ENCODE data around the gene ETHE1.
A peak's percentile ranks its signal among the peaks of the same experiment; 100 is the strongest.
"Not testable (repeated sequence)": the region's sequence is repeated elsewhere in the genome, so short reads cannot be mapped to it uniquely, and the experiment has no call there.

Gene ETHE1

DNA sequence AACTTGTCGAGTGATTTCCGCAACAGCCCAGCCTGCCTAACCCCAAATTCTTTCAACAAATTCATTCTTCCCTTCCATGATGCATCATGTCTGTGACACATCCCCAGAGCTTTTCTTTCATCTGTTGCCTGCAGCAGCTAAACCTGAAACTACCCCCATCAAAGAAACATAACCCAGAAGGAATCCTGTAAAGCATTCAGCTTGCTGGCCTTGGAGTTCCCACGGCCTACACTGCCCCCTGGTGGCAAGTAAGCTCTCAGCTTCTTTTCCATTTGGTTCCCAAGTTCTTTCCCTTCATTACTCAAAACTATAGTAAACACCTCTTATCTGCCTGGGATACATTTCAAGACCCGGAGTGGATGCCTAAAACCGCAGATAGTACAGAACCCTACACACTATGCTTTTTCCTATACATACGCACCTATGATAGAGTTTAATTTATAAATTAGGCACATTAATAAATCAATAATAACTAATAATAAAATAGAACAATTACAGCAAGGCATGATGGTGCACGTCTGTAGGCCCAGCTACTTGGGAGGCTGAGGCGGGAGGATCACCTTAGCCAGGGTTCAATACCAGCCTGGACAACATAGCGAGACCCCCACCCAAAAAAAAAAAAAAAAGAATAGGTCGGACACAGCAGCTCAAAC, 7.4 kb downstream of the ETHE1 start:
- peak; percentile 77 for DNase-seq (ENCODE audit: low spot score)
- TF ChIP-seq, protein P1, sequence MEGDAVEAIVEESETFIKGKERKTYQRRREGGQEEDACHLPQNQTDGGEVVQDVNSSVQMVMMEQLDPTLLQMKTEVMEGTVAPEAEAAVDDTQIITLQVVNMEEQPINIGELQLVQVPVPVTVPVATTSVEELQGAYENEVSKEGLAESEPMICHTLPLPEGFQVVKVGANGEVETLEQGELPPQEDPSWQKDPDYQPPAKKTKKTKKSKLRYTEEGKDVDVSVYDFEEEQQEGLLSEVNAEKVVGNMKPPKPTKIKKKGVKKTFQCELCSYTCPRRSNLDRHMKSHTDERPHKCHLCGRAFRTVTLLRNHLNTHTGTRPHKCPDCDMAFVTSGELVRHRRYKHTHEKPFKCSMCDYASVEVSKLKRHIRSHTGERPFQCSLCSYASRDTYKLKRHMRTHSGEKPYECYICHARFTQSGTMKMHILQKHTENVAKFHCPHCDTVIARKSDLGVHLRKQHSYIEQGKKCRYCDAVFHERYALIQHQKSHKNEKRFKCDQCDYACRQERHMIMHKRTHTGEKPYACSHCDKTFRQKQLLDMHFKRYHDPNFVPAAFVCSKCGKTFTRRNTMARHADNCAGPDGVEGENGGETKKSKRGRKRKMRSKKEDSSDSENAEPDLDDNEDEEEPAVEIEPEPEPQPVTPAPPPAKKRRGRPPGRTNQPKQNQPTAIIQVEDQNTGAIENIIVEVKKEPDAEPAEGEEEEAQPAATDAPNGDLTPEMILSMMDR (IDR thresholded peaks at IDR 0.05; ENCODE audit: extremely low read depth, missing control alignments), result peak; percentile 62

DNA sequence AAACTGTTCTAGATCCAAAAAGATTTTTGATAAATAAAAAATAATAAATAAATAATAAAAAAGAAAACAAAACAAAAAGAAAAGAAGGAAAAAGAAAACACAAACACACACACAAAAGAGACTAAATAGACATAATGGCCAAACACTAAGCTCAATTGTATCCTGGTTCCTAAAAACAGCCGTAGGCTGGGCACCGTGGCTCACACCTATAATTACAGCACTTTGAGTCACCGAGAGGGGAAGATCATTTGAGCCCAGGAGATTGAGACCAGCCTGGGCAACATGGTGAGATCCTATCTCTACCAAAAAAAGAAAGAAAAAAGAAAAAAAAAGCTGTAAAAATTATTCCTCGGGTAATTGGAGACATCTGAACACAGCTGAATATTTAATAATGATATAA, 8.9 kb downstream of the ETHE1 start:
- DNase-seq (ENCODE audit: low spot score), result no peak
- TF ChIP-seq, protein P1 (IDR thresholded peaks at IDR 0.05; ENCODE audit: extremely low read depth, missing control alignments), result no peak

DNA sequence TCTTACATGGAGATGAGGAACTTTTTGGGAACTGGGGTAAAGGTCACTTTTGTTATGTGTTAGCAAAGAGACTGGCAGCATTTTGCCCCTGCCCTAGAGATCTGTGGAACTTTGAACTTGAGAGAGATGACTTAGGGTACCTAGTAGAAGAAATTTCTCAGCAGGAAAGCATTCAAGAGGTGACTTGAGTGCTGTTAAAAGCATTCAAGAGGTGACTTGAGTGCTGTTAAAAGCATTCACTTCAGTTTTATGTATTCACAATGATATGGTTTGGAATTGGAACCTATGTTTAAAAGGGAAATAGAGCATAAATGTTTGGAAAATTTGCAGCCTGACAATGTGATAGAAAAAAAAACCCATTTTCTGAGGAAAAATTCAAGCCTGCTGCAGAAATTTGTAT, 14.6 kb downstream of the ETHE1 start:
- DNase-seq (ENCODE audit: low spot score), result not testable (repeated sequence)

DNA sequence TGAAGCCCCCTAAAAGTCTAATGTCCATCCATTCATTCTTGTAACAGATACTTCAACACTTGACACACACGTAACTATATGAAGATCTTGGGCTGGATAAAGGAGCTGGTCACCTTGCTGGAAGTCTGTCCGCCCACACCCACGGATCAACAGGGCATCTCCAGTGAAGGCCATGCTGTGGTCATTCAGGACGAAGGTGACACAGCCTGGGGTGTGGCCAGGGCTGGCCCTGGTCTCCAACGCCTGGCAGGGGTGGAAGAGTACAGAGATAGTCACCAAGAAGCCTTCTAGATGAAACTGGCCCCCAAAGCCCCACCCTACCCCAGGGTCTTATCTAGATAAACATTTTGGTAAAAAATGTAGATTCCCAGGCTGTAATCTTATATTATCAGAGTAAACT, 15.7 kb downstream of the ETHE1 start:
- no peak for DNase-seq (ENCODE audit: low spot score)
- TF ChIP-seq, protein P1 (IDR thresholded peaks at IDR 0.05; ENCODE audit: extremely low read depth, missing control alignments), result no peak

DNA sequence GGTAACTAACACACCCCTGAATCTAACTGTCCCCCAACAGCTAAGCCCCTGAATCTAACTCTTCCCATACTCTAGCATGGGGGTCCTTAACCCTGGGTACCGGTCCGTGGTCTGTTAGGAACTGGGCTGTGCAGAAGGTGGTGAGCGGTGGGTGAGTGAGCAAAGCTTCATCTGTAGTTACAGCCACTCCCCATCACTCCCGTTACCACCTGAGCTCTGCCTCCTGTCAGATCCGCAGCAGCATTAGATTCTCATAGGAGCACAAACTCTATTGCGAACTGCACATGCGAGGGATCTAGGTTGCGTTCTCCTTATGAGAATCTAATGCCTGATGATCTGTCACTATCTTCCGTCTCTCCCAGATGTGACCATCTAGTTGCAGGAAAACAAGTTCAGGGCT, 16.3 kb downstream of the ETHE1 start:
- TF ChIP-seq, protein P1 (IDR thresholded peaks at IDR 0.05; ENCODE audit: extremely low read depth, missing control alignments), result no peak
- no peak for DNase-seq (ENCODE audit: low spot score)

DNA sequence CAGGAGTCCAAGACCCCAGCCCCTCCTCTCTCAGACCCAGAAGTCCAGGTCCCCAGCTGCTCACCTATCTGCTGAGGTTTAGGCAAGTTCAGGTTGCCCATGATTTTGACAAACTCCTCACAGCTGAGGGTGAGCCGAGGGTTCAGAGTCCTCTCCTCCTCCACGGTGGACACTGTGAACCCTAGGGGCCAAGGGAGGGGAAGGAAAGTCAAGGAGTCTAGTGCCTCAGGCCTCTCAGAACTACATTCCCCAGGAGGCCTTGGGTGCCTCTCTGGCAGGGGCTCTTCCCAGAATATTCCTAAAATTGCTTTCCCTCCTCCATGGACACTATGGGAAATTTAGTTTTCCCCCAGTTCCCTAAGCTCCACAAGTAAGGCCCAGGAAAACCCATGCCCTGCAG, 19.1 kb downstream of the ETHE1 start:
- DNase-seq (ENCODE audit: low spot score), result no peak
- TF ChIP-seq, protein P1 (IDR thresholded peaks at IDR 0.05; ENCODE audit: extremely low read depth, missing control alignments), result no peak

DNA sequence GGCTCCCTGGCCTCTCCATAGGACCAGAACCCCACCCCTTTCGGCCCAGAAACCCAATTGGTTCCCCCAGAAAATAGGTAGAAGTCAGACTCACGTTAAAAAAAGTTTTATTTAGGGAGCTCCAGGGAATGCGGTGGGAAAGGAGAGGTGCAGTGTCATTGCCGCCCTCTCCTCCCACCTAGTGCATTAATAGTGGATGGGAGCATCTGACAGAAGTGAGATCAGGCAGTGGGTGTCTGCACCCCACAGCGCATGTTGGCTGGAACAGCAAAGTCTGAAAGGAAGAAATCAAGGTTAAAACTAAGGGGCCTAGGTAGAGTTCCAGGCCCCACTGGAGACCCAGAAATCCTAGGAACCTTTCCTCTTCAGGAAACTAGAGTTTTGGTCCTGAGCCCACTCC, 20.4 kb downstream of the ETHE1 start:
- TF ChIP-seq, protein P1 (IDR thresholded peaks at IDR 0.05; ENCODE audit: extremely low read depth, missing control alignments), result no peak
- no peak for DNase-seq (ENCODE audit: low spot score)

DNA sequence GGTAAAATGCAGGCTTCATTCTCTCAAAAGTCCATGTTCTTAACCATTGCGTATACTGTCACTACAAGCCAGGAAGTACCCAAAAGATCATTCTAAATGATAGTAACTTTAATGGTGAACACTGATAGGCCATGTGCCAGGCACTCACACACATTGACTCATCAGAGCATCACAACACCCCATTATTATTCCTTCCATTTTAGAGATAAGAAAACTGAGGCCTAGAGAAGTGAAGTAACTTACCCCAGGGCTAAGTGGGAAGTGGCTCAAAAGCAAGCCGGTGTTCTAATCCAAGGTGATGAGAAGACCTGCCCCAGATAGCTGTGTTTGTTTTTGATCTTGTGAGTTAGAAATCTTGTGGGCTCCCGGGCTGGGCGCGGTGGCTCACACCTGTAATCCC, 21.1 kb downstream of the ETHE1 start:
- TF ChIP-seq, protein P1 (IDR thresholded peaks at IDR 0.05; ENCODE audit: extremely low read depth, missing control alignments), result no peak
- DNase-seq (ENCODE audit: low spot score), result no peak

All from GM20000 (cell line).